GM12878 (cell line): ENCODE results near the gene THSD8. TPM values are rescaled to one million over a fixed set of nuclear protein-coding genes. Genes with fewer than 3 reads are reported as not detected.

Experiments
- CEBPB ChIP-seq, 2 experiments: fragments of 150-350 bp in 1 of 2; IDR thresholded peaks; 2 replicates each; pipeline ENCODE4 v1.6.1; 2012 to 2014; ENCODE audit warnings: low read depth in 2 of 2, low read length in 2 of 2, borderline replicate concordance in 1 of 2, inconsistent platforms in 1 of 2
- CHD1 ChIP-seq: IDR thresholded peaks from 2 replicates; pipeline ENCODE4 v1.6.1; 2012; ENCODE audit warnings: low read depth, low read length, improper control_type of control experiment
- CHD4 ChIP-seq: fragments of 200-600 bp; sonication (generic); IDR thresholded peaks from 2 replicates; pipeline ENCODE4 v1.6.1; 2016; ENCODE audit warnings: mild to moderate bottlenecking
- DPF2 ChIP-seq: fragments of 450-650 bp; IDR thresholded peaks from 2 replicates; pipeline ENCODE4 v1.6.1; 2017; ENCODE audit warnings: mild to moderate bottlenecking
- HDGF ChIP-seq: fragments of 450-650 bp; IDR thresholded peaks from 2 replicates; pipeline ENCODE4 v1.6.1; 2016; ENCODE audit warnings: antibody characterized with exemption
- HSF1 ChIP-seq: fragments of 150-350 bp; IDR thresholded peaks from 2 replicates; pipeline ENCODE4 v1.6.1; 2014; ENCODE audit warnings: mild to moderate bottlenecking, low read depth, low read length
- IKZF2 ChIP-seq, 2 experiments: fragments of 450-650 bp; IDR thresholded peaks; 2 replicates each; pipeline ENCODE4 v1.6.1; 2017; ENCODE audit warnings: mild to moderate bottlenecking in 2 of 2, moderate library complexity in 2 of 2
- IRF5 ChIP-seq: fragments of 450-650 bp; IDR thresholded peaks from 2 replicates; pipeline ENCODE4 v1.6.1; 2017; ENCODE audit warnings: borderline replicate concordance
- LARP7 ChIP-seq: fragments of 450-650 bp; IDR thresholded peaks from 2 replicates; pipeline ENCODE4 v1.6.1; 2017; ENCODE audit warnings: mild to moderate bottlenecking
- MAX ChIP-seq: IDR thresholded peaks from 2 replicates; pipeline ENCODE4 v1.6.1; 2012; ENCODE audit warnings: low read depth, low read length, improper control_type of control experiment
- MEF2B ChIP-seq: fragments of 450-650 bp; IDR thresholded peaks from 2 replicates; pipeline ENCODE4 v1.6.1; 2018; ENCODE audit warnings: mild to moderate bottlenecking, moderate library complexity; ENCODE audit not compliant: partially characterized antibody, poor library complexity, severe bottlenecking
- PBX3 ChIP-seq: IDR thresholded peaks from 2 replicates; pipeline ENCODE4 v1.6.1; 2011; ENCODE audit warnings: mild to moderate bottlenecking, low read depth, low read length, moderate library complexity; ENCODE audit not compliant: insufficient replicate concordance
- PKNOX1 ChIP-seq: fragments of 450-650 bp; IDR thresholded peaks from 2 replicates; pipeline ENCODE4 v1.6.1; 2016; ENCODE audit warnings: mild to moderate bottlenecking
- SMAD1 ChIP-seq: fragments of 450-650 bp; IDR thresholded peaks from 2 replicates; pipeline ENCODE4 v1.6.1; 2018; ENCODE audit warnings: mild to moderate bottlenecking, low read depth; ENCODE audit not compliant: partially characterized antibody
- SMC3 ChIP-seq: IDR thresholded peaks from 2 replicates; pipeline ENCODE4 v1.6.1; 2011; ENCODE audit warnings: low read length, improper control_type of control experiment, borderline replicate concordance
- STAT3 ChIP-seq: IDR thresholded peaks from 2 replicates; pipeline ENCODE4 v1.6.1; 2011; ENCODE audit warnings: low read depth, low read length, improper control_type of control experiment
- ZBED1 ChIP-seq: IDR thresholded peaks from 2 replicates; pipeline ENCODE4 v1.6.1; 2016; ENCODE audit warnings: borderline replicate concordance
- ZBTB33 ChIP-seq: fragments of 450-650 bp; IDR thresholded peaks from 2 replicates; pipeline ENCODE4 v1.6.1; 2017; ENCODE audit warnings: mild to moderate bottlenecking
- polyA plus RNA-seq, 11 experiments: library from polyadenylated mRNA; depleted of rRNA in 4 of 11; unstranded in 6 of 11; stranded (reverse) in 5 of 11; fragments of >200 nt; fragmentation: Nextera tagmentation in 4 of 11; fragmentation: Illumina TruSeq in 1 of 11; extraction: Ambion mirVana in 4 of 11; extraction: Trizol in 1 of 11; gene quantifications; 1 replicate in 1 of 11; 2 replicates in 10 of 11; pipeline versions ENCODE4 v1.2.1 to v1.2.3, GENCODE V29; 2011 to 2016; ENCODE audit warnings: inconsistent platforms in 2 of 11, missing spikeins in 2 of 11, low read depth in 1 of 11
- total RNA-seq, 4 experiments: library from RNA; depleted of rRNA in 3 of 4; stranded (reverse); fragments of >200 nt in 3 of 4; fragmentation: Illumina TruSeq in 1 of 4; extraction: Trizol in 1 of 4; gene quantifications; 2 replicates each; pipeline versions ENCODE4 v1.2.1 to v1.2.3, GENCODE V29; 2013 to 2021

The THSD8 gene
- total and polyA plus RNA-seq, 10 of the 15 experiments (the other 5 are each of a cell fraction or from before 2014, with no cell fraction given): 0.24 to 32.3 (median 21.3) TPM; not detected in 2

GRCh38 chr19:12766051-12766521 lies 35.8 kb upstream of the THSD8 start (continued):
- TF ChIP-seq SMAD1 (no peak), SMC3 (peak; percentile 91), STAT3 (no peak), CHD1 (no peak), PBX3 (no peak), ZBTB33 (no peak), IKZF2 (IDR thresholded peaks at IDR 0.05) (peak in 1 of 2 experiments; percentile 38; a peak in 1 of 4 replicates), CEBPB (IDR thresholded peaks at IDR 0.05; ENCODE audit: borderline replicate concordance in 1 of 2, low read depth in 2 of 2, low read length in 2 of 2) (no peak), CHD4 (no peak), LARP7 (peak; percentile 67; the same call in 1 of the 2 replicates), PKNOX1 (no peak), ZBED1 (no peak), MEF2B (no peak), MAX (no peak), HSF1 (no peak), IRF5 (no peak), HDGF (no peak), DPF2 (peak; percentile 29; the same call in 1 of the 2 replicates)
- TF ChIP-seq, all 136 proteins: peak for 15
